Retina (tissue), 1 donor: ENCODE data around the gene SCAMP5.

Experiments
- DNase-seq: peaks from one replicate; pipeline ENCODE4 v3.0.0-alpha.2; 2016

Gene SCAMP5

GRCh38 chr15:74977599-74977998, 17.8 kb upstream of the SCAMP5 start:
- no peak for DNase-seq

GRCh38 chr15:74978077-74978476, 17.3 kb upstream of the SCAMP5 start:
- no peak for DNase-seq

GRCh38 chr15:74978503-74978902, 16.9 kb upstream of the SCAMP5 start:
- DNase-seq: no peak

- DNase-seq: no peak
Measured at GRCh38 chr15:74982183-74982582, 13.2 kb upstream of the SCAMP5 start.

- no peak for DNase-seq
Measured at GRCh38 chr15:74983725-74984231, 11.6 kb upstream of the SCAMP5 start.

GRCh38 chr15:74988007-74988800, 7.2 kb upstream of the SCAMP5 start:
- no peak for DNase-seq

GRCh38 chr15:74989527-74989926, 5.8 kb upstream of the SCAMP5 start:
- DNase-seq: no peak

GRCh38 chr15:74992619-74993018, 2.7 kb upstream of the SCAMP5 start:
- DNase-seq: no peak

- DNase-seq: no peak
Measured at GRCh38 chr15:74994236-74994635, 1.1 kb upstream of the SCAMP5 start.

GRCh38 chr15:74994685-74995084, 678 bp upstream of the SCAMP5 start:
- DNase-seq: no peak

- DNase-seq: peak; percentile 67
Measured at GRCh38 chr15:74995779-74996765, 709 bp downstream of the SCAMP5 start.

- DNase-seq: no peak
Measured at GRCh38 chr15:74997141-74997540, 1.8 kb downstream of the SCAMP5 start.

GRCh38 chr15:74997543-74997942, 2.2 kb downstream of the SCAMP5 start:
- no peak for DNase-seq

GRCh38 chr15:75001310-75001709, 5.9 kb downstream of the SCAMP5 start:
- DNase-seq: no peak

- no peak for DNase-seq
Measured at GRCh38 chr15:75002398-75002797, 7.0 kb downstream of the SCAMP5 start.

- no peak for DNase-seq
Measured at GRCh38 chr15:75007216-75007615, 11.9 kb downstream of the SCAMP5 start.

GRCh38 chr15:75008221-75008625, 12.9 kb downstream of the SCAMP5 start:
- no peak for DNase-seq

- no peak for DNase-seq
Measured at GRCh38 chr15:75008629-75009326, 13.4 kb downstream of the SCAMP5 start.

GRCh38 chr15:75016431-75016830, 21.1 kb downstream of the SCAMP5 start:
- no peak for DNase-seq

- no peak for DNase-seq
Measured at GRCh38 chr15:75019916-75020315, 24.6 kb downstream of the SCAMP5 start.

GRCh38 chr15:75021341-75021740, 26.0 kb downstream of the SCAMP5 start:
- no peak for DNase-seq

GRCh38 chr15:75022783-75023180, 27.4 kb downstream of the SCAMP5 start:
- no peak for DNase-seq
